ENCODE measurements around the gene SLC39A7. TPM values are rescaled to one million over a fixed set of nuclear protein-coding genes. Genes with fewer than 3 reads are reported as not detected.

SLC39A7 gene
- total RNA-seq, 1 donor from 2014 or later = 94.1 TPM

DNA sequence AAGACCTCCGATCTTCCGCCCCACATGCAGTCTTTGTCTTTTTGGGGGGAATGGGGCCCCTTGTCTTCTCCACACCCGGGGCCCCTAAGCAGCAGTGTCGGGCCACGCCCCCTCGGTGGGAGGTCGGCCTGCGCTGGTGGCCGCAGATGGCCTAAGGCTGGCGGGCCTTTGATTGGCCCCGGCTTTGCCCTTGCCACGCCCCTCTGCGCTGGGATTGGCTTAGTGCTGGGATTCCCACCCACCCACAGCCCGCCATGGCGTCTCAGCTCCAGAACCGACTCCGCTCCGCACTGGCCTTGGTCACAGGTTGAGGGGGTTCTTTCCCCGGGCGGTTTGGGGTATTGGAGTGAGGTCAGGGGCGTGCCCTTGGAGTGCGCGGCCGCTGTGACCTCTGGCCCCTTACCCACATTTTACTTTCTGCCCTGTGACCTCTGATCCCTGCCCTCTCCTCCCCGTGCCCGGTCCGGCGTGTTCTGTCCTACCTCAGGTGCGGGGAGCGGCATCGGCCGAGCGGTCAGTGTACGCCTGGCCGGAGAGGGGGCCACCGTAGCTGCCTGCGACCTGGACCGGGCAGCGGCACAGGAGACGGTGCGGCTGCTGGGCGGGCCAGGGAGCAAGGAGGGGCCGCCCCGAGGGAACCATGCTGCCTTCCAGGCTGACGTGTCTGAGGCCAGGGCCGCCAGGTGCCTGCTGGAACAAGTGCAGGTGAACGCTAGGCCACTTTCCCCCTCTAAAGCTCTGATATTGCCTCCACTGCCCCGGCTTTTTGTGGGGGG lies 3.9 kb downstream of the SLC39A7 start, which contains the start of gene HSD17B8:
TSS of gene HSD17B8 (plus strand) at position 241 of the 776 bp plus-strand sequence. CDS start at position 255, 14 bp downstream.
- TF ChIP-seq, protein P1, sequence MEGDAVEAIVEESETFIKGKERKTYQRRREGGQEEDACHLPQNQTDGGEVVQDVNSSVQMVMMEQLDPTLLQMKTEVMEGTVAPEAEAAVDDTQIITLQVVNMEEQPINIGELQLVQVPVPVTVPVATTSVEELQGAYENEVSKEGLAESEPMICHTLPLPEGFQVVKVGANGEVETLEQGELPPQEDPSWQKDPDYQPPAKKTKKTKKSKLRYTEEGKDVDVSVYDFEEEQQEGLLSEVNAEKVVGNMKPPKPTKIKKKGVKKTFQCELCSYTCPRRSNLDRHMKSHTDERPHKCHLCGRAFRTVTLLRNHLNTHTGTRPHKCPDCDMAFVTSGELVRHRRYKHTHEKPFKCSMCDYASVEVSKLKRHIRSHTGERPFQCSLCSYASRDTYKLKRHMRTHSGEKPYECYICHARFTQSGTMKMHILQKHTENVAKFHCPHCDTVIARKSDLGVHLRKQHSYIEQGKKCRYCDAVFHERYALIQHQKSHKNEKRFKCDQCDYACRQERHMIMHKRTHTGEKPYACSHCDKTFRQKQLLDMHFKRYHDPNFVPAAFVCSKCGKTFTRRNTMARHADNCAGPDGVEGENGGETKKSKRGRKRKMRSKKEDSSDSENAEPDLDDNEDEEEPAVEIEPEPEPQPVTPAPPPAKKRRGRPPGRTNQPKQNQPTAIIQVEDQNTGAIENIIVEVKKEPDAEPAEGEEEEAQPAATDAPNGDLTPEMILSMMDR (IDR thresholded peaks at IDR 0.05; ENCODE audit: insufficient read depth, low read length, poor library complexity, severe bottlenecking) = no peak
- peak; percentile 73 for DNase-seq (ENCODE audit: low read depth)
- Histone ChIP-seq H3K4me3 (ENCODE audit: low read depth, low read length) (peak within 1 kb of the TSS; percentile 83), H3K36me3 (ENCODE audit: control insufficient read depth, insufficient read depth, low read length) (peaks cover 9% of the 10 kb centered on the region), H3K27me3 (ENCODE audit: control insufficient read depth, insufficient read depth, low read length) (no peaks in the 10 kb centered on the region)

DNA sequence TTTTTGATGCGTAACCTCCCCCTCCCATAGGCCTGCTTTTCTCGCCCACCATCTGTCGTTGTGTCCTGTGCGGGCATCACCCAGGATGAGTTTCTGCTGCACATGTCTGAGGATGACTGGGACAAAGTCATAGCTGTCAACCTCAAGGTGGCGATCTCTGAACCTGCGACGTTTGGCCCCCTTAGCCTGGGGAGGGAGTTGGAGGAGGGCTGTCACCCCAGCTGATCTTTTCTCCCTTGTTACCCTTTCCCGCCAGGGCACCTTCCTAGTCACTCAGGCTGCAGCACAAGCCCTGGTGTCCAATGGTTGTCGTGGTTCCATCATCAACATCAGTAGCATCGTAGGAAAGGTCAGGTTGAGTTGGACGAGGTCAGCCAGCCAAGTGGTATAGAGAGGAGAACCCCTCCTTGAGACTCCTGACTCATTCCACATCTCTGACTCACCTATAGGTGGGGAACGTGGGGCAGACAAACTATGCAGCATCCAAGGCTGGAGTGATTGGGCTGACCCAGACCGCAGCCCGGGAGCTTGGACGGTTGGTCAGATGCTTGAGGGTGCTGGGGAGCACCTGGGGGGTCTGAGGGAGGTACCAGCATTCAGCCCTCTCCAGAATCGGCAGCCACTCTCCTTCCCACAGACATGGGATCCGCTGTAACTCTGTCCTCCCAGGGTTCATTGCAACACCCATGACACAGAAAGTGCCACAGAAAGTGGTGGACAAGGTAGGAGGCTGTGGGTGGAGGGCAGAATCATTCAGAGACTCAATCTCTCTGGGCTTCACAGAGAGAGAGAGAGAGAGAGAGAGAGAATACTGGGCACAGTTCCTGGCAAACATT lies 4.7 kb downstream of the SLC39A7 start:
- Histone ChIP-seq H3K27me3 (ENCODE audit: control insufficient read depth, insufficient read depth, low read length) (no peaks in the 10 kb centered on the region), H3K4me3 (ENCODE audit: low read depth, low read length) (peak overlapping the region; percentile 83), H3K36me3 (ENCODE audit: control insufficient read depth, insufficient read depth, low read length) (peaks cover 10% of the 10 kb centered on the region)
- TF ChIP-seq, protein P1 (IDR thresholded peaks at IDR 0.05; ENCODE audit: insufficient read depth, low read length, poor library complexity, severe bottlenecking) = no peak
- peak; percentile 64 for DNase-seq (ENCODE audit: low read depth)

DNA sequence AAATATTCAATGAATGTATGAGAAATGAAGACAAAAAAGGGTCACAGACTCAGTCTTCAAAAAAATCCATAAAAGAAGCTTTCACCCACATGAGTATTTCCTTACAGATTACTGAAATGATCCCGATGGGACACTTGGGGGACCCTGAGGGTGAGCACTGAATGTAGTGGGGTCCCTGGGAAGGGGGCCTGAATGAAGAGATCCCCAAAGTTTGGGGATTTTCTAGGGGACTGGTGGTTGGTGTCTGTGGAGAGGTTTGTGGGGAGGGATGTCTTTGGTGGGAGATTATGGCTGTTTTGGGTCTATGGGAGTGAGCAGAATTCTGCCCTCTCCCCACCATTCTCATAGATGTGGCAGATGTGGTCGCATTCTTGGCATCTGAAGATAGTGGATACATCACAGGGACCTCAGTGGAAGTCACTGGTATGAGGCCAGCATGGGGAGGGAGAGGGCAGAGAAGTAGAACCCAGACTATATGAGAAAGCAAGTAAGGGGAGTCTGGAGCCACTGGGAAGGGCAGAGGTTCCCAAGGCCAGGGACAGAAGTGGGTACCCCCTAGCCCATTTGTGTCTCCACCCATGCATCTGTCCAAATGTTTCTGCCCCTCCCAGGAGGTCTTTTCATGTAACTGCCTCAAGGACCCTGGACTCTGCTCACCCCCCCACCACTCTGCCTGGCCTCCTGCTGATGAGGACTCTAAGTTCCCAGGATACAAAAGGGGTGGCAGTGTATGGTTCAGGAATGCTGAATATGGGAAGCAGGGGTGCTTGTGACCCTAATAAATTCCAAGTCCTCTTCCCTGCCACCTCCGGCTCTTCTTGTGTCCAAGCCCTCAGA lies 5.6 kb downstream of the SLC39A7 start:
- no peak for DNase-seq (ENCODE audit: low read depth)
- peaks cover 10% of the 10 kb centered on the region for H3K36me3 ChIP-seq (ENCODE audit: control insufficient read depth, insufficient read depth, low read length)
- H3K27me3 ChIP-seq (ENCODE audit: control insufficient read depth, insufficient read depth, low read length) = no peaks in the 10 kb centered on the region
- TF ChIP-seq, protein P1 (IDR thresholded peaks at IDR 0.05; ENCODE audit: insufficient read depth, low read length, poor library complexity, severe bottlenecking) = no peak
- H3K4me3 ChIP-seq (ENCODE audit: low read depth, low read length) = no peak overlapping the region

DNA sequence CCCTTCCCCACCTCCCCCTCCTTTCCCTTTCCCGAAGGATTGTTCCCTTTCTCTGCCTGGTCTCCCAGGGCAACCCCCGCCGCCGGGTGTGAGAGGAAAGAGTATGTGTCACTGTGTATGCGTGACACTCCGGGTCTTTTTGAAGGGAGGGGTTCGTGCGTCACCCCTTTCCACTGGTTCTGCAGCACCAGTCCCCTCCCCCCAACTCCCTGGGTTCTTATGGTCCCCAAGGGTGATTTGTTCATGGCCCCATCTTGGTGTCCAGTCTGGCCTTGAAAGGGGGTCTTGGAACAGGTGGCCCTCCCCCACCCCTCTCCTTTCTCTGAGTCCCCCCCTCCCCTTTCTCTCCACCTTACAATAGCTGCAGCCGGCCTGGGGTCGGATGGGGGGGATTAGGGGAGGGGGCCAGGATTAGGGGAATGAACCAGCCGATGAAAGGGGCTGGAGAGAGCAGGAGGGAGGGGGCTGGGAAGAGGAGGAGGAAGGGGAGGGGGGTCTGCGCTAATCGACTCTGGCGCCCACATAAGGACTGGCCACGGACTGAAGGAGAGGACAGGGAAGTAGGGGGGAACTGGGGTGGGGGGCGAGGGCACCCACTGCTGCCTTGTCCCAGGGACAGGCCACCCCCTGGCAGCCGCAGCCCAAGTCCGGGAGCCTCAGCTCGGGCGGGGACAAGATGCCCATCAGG lies 6.3 kb downstream of the SLC39A7 start:
- Histone ChIP-seq H3K36me3 (ENCODE audit: control insufficient read depth, insufficient read depth, low read length) (peaks cover 9% of the 10 kb centered on the region), H3K4me3 (ENCODE audit: low read depth, low read length) (peak overlapping the region; percentile 90), H3K27me3 (ENCODE audit: control insufficient read depth, insufficient read depth, low read length) (no peaks in the 10 kb centered on the region)
- TF ChIP-seq, protein P1 (IDR thresholded peaks at IDR 0.05; ENCODE audit: insufficient read depth, low read length, poor library complexity, severe bottlenecking) = no peak
- DNase-seq (ENCODE audit: low read depth) = no peak

DNA sequence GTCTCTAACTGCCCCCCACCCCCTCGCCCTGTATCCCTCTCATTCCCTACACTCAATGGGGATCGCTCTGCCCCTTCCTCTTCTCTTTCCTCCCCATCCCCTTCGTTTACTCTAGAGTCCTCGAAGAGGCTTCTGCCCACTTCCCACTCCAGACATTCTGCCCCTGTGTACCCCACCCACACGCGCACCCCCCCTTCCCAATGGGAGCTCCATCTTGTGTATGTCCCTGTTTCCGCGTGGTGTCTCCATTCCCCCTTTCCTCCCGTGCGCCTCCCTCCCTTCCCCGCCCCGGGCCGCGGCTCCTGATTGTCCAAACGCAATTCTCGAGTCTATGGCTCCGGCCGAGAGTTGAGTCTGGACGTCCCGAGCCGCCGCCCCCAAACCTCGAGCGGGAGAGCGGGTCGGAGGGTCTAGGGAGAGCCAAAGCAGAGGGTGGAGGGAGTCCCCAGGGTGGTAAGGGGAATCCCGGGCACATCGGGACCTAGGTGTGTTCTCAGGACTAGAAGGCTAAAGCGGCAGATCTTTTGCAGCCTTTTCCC lies 7.0 kb downstream of the SLC39A7 start:
- H3K36me3 ChIP-seq (ENCODE audit: control insufficient read depth, insufficient read depth, low read length) = peaks cover 6% of the 10 kb centered on the region
- H3K27me3 ChIP-seq (ENCODE audit: control insufficient read depth, insufficient read depth, low read length) = no peaks in the 10 kb centered on the region
- peak overlapping the region; percentile 90 for H3K4me3 ChIP-seq (ENCODE audit: low read depth, low read length)
- TF ChIP-seq, protein P1 (IDR thresholded peaks at IDR 0.05; ENCODE audit: insufficient read depth, low read length, poor library complexity, severe bottlenecking) = no peak
- DNase-seq (ENCODE audit: low read depth) = no peak

All from kidney epithelial cell (primary cell).